Stimulated activated CD8-positive, alpha-beta memory T cell treated with anti-CD3 and anti-CD28 coated beads, Interleukin-15, amount 100 ng/mL, for 1 hour (primary cell): ENCODE data around the gene SCYGR8.
"Not testable (repeated sequence)": the region's sequence is repeated elsewhere in the genome, so short reads cannot be mapped to it uniquely, and the experiment has no call there.

Experiments
- DNase-seq: peaks from one replicate; pipeline ENCODE4 v3.0.0-alpha.2; 2020; ENCODE audit warnings: low read depth

Gene SCYGR8, protein sequence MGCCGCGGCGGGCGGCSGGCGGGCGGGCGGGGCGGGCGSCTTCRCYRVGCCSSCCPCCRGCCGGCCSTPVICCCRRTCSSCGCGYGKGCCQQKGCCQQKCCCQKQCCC

DNA sequence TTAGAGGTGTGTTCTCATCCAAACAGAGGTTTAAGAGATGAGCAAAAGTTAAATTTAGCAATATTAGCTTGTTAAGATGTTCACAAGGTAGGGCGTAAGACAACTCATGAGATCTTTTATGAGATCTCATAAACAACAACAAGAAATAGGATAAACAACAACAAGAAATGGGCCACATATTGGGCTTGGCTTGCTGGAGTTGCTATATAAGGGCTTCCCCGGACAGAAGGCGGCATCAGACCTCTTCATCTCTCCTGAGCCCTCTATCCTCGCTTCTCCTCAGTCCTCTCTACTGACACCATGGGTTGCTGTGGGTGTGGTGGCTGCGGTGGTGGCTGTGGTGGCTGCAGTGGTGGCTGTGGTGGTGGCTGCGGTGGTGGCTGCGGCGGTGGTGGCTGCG, at the start of gene SCYGR8:
Gene SCYGR8, plus strand, starts transcription at position 301 of the 400 bp plus-strand sequence. Its CDS starts 0 bp downstream, at position 301.
- no peak for DNase-seq

DNA sequence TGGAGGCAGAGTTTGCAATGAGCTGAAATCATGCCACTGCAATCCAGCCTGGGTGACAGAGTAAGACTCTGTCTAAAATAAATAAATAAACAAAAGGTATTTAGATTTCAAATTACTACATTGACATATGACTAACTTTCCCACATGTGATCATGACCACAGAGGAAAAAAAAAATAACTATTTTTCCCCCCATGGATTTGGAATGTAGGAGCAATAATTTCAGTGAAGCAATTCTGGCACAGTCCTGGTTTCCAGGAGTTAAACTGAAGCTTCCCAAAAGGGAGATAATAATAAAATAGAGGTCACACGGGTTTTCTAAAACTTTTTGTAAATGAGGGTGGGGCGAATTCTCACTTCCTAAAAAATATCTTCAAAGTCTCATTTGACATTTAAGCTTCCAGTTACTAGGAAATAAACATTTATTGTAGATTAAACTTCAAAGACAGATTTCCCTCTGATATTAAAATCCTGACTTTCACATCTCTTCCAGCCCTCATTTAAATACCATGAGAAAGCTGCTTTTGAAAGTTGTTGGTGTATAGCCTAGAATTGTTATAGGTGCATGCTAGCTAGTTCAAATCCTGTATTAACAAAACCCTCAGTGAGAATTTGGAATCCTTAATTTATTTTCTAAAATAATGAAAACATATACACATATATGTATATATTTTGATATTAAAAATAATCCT, 48.6 kb upstream of the SCYGR8 start:
- DNase-seq, result no peak

DNA sequence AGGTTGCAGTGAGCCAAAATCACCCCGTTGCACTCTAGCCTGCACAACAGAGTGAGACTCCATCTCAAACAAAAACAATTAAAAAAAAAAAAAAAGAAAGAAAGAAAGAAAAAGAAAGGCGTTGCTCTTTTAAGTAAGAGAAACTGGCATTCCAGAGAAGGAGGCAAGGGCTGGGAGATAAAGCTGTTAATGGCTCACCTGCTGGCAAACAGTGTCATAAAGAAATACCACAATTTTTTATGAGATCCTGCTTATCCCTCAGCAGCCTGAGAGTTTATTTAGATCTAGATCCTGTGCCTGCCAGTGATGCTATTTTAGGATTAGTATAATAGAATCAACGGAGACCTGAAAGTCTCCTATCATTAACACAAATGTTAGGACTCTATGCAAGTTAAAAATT, 44.1 kb upstream of the SCYGR8 start:
- no peak for DNase-seq

DNA sequence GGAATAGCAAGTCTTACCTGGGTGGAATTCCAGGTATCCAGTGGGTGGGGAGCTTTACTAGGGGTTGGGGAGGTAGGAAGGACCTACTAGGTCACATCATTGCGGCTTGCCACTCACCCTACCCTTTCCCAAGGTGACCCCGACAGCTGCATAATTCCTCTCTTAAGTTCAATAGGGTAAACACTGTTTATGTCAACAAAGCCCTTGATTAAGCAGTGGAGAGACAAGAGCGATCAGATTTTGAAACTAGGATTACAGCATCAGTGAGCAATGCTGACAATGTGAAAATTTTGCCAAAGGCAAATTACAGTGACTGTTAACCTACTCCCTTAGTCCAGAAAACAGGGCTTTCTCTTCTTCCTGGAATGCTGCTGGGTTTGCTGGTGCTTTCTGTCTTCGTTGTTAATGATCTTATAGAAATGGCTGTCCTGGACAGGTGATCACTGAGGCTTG, 42.4 kb upstream of the SCYGR8 start:
- DNase-seq, result no peak

DNA sequence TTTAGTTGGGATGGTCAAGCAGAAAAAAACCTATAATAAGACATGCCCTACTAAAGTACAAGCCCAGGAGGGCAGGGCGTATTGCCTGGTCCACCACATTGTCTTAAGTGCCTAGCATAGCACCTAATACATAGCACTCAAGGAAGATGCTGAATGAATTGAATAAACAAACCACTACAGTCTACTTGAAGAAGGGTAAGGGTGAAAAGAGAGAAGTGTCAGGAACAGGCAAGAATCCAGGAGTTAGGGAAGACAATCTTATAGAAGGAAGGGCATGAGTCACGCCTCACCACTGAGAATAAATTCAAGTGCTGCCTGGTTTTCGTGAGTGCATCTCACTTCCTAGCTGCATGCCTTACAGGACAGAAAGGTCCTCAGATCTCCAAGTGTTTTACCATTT, 41.7 kb upstream of the SCYGR8 start:
- DNase-seq, result no peak

DNA sequence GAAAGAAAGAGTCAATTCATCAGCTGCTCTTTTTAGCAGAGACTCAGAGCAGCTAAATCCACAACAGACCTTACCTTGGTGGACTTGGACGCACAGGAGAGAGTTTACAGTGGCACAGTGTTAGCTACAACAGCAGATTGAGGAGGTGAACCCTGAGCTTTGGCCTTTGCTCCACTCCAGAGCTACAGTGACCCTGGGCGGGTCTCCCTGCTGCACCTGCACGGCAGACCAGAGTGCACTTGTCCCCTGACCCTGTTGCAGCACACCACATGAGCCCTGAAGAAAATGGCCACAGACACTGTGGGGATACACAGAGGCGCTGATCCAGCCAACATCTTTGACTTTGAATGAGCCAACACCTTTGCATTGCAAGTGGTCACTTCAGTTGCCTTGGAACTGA, 38.8 kb upstream of the SCYGR8 start:
- DNase-seq, result no peak

DNA sequence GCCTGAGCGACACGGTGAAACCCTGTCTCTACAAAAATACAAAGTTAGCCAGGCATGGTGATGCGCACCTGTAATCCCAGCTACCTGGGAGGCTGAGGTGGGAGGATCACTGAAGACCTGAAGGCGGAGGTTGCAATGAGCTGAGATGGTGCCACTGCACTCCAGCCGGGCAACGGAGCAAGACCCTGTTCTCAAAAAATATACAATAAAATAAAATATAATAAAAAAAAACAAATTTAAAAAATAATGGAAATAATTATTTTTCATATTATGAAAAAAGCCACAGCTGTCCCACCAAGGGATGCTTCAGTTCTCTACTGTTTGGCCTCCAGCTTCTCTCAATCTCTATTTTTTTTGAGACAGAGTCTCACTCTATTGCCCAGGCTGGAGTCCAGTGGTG, 38.3 kb upstream of the SCYGR8 start:
- DNase-seq, result no peak

DNA sequence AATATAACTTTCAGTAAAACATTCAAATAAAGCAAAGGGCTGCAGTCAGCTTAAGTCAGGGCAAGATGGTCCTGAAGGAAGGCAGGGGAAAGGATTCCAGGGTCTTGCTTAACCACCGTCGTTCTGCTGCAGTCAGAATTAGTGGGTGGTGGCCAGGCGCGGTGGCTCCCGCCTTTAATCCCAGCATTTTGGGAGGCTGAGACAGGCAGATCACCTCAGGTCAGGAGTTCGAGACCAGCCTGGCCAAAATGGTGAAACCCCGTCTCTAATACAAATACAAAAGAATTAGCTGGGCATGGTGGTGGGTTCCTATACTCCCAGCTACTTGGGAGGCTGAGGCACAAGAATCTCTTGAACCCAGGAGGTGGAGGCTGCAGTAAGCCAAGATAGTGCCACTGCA, 34.7 kb upstream of the SCYGR8 start:
- no peak for DNase-seq

DNA sequence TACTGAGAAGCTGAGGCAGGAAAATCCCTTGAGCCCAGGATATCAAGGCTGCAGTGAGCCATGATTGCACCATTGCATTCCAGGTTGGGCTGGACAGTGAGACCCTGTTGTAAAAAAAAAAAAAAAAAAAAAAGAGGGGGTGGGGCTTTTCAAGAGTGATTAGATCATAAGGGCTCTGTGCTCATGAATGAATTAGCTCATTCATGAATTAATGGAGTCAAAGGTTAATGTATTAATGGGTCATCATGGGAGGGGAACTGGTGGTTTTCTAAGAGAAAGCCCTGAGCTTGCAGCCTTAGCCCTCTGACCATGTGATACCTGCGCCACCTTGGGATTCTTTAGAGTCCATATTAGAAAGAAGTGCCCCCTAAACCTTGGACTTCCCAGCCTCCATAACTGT, 32.4 kb upstream of the SCYGR8 start:
- no peak for DNase-seq

DNA sequence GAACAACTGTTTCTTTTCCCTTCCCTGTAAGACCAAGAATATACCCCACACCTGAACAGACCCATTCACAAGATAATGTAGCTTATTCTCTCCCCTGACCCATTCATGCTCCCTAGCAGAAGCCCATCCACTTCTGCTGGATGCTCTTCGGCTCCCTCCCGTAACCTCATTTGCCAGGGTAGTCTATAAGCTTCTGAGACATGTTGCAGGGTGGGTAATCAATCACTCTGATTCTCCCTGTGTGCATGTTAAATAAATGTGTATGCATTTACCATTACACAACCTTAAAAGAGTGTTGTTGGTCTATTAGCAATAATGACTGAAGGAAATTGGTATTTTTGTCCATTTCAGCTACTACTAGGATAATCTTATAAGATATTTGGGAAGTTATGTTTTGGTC, 29.2 kb upstream of the SCYGR8 start:
- no peak for DNase-seq

DNA sequence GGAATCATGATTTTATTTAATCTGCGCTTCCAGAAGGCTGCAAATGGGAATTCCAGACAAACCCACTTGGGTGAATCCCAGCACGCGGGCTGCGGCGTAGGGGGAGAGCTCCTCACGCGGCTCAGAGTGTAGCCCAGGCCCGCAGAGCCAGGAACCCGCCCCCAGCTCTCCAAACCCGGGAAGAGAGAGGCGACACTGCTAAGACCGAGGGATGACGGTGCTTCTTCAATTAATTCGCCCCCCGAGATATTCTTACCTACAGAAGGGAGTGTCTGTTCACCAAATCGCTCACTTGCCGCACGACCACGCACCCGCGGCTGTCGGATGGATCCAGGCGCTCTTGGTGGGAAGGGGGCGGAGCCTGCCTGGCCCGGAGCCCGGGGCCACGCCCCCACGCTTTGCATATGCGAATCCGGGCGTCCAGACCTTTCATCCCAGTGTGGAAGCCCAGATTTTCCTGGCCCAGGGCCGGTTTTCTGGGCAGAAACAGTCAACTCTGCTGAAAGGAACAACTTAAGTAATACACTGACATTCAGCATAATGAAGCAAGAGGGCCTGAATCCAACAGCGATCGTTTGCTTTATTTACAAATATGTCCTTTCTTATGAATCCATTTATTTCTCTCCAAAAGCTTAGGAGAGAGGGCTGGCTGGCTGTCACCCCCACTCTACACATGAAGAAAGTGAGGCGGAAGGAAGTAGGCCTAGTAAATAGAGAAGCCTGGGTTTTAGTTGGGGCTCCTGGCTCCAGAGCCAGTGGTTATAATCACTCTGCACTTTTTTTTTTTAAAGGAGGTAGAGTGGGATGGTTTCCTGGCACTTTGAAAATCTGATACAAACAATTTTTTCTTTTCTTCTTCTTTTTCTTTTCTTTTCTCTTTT, 27.8 kb upstream of the SCYGR8 start, which contains the start of gene SLC19A3:
Gene SLC19A3, minus strand, starts transcription at position 342 of the 881 bp plus-strand sequence. CDS start 15,710 bp downstream, outside the sequence.
- DNase-seq, result no peak

DNA sequence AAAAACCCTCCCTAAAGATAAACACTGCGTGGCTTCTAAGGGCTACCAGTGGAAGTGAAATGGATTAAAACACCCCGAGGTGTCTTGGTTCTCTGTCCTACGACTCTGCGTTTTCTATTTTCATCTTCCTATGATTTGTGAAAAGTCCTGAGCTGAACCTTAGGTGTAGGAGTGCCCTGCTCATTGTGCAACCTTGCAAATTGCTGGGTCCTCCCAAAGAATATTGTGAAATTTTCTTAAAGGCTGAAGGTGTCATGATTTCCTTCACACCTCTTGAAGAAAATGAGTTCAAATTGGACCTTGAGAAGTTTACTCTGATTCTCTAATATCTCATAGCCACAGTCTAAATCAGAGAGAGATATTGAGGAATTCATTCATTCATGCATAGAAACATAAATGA, 26.1 kb upstream of the SCYGR8 start:
- DNase-seq, result no peak

DNA sequence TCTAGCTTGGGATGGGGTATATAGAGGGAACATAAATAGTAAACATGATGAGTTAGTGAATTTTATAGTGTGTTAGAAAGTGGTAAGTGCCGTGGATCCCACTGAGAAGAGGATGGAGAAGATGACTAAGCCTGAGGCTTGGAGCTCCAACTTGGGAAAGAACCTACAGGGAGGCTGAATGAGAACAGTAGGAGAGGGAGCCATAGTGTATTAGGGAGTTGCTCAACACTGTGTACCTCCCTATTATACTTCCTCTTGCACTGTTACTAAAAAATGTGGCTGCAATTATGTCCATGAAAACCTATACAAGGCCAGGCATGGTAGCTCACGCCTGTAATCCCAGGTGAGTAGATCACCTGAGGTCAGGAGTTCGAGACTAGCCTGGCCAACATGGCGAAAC, 25.0 kb upstream of the SCYGR8 start:
- no peak for DNase-seq

DNA sequence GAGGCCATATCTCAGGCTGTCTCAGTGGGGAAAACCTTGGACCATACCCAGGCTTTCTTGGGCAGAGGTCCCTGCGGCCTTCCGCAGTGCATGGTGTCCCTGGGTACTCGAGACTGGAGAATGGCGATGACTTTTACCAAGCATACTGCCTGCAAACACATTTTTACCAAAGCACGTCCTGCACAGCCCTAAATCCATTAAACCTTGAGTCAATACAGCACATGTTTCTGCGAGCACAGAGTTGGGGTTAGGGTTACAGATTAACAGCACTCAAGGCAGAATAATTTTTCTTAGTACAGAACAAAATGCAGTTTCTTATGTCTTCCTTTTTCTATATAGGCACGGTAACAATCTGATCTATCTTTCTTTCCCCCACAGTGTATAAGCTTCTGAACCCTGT, 22.9 kb upstream of the SCYGR8 start:
- DNase-seq, result not testable (repeated sequence)

DNA sequence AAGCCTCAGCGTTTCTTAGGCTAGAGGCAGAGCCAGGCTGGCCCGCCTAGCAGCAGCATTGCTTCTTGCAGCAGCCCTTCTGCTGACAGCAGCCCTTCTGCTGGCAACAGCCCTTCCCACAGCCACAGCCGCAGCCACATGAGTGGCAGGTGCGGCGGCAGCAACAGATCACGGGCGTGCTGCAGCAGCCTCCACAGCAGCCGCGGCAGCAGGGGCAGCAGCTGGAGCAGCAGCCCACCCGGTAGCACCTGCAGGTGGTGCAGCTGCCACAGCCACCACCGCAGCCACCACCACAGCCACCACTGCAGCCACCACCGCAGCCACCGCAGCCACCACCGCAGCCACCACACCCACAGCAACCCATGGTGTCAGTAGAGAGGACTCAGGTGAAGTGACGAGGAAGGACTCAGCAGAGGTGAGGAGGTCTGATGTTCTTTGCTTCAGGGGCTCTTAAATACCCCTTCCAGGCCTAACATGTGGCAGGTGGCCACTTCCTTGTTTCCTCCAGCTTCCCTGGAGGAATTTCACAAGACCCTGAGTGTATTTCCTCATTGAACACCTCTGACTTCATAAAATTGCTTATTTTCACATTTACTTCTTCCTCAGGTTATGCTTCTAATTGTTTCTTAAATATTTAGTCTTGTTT, 21.2 kb upstream of the SCYGR8 start, which contains the start of gene SCYGR6:
Gene SCYGR6, minus strand, starts transcription at position 364 of the 646 bp plus-strand sequence. Its CDS starts 0 bp downstream, at position 364.
- DNase-seq, result no peak

DNA sequence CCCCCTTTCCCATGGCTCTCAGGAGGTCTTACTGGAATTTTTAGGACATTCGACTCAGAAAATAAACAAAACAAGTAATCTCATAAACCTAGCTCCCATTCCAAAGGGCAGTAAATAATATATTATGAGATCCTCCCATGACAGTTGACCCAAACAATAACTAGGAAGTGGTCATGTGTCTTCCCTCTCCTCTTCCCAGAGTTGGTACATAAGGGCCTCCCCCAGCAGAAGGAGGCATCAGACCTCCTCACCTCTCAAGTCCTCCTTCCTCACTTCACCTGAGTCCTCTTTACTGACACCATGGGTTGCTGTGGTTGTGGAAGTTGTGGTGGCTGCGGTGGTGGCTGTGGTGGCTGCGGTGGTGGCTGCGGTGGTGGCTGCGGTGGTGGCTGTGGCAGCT, 17.7 kb upstream of the SCYGR8 start, which contains the start of gene SCYGR7:
Gene SCYGR7, plus strand, starts transcription at position 301 of the 400 bp plus-strand sequence. Its CDS starts 0 bp downstream, at position 301.
- no peak for DNase-seq

DNA sequence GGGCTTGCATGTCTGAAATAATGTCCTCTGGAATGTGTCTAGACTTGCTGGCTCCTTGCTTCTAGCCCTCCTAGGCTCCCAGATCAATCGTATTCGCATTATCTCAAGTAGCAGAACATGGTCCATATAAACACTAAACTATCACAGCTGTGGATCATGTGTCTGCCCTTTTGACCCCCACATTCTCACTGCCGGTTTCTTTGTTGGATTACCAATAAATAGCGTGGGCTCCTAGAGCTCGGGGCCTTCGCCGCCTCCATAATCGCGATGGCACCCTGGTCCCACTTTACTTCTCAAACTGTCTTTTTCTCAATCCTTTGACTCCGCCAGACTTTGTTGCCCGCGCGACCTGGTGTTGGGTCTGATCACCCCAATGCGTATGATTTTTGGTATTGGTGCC, 6.3 kb upstream of the SCYGR8 start:
- DNase-seq, result no peak

DNA sequence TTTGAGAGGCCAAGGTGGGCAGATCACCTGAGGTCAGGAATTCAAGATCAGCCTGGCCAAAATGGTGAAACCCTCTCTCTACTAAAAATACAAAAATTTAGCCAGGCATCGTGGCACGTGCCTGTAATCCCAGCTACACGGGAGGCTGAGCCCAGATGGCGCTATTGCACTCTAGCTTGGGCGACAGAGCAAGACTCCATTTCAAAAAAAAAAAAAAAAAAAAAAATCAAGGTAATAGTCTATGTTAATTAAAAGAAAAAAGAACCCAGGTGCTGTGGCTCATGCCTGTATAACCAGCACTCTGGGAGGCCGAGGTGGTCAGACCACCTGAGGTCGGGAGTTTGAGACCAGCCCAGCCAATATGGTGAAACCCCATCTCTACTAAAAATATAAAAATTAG, 5.0 kb upstream of the SCYGR8 start:
- DNase-seq, result not testable (repeated sequence)

DNA sequence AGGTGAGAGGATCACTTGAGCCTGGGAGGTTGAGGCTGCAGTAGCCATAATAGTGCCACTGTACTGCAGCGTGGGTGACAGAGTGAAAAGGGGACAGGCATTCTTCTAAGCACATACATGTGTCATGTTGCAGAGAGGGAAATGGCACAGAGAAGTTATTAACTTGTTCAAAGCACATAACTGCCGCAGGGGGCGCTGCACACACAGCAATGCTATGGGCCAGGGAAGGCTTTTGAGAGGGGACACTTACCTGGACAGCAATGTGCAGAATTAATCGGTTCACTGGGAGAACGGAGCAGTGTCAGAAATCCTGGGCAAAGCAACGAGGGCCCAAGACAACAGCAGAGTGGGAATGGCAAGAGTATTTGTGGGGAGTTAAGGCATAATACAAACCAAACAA, 2.4 kb downstream of the SCYGR8 start:
- no peak for DNase-seq

DNA sequence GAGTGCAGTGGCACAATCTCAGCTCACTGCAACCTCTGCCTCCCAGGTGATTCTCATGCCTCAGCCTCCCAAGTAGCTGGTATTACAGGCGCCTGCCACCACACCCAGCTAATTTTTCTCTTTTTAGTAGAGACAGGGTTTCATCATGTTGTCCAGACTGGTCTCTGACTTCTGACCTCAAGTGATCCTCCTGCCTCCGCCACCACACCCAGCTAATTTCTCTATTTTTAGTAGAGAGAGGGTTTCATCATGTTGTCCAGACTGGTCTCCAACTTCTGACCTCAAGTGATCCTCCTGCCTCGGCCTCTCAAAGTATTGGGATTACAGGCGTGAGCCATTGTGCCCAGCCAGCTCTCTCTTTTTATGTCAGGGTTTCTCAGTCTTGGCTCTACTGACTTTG, 10.6 kb downstream of the SCYGR8 start:
- DNase-seq, result not testable (repeated sequence)

DNA sequence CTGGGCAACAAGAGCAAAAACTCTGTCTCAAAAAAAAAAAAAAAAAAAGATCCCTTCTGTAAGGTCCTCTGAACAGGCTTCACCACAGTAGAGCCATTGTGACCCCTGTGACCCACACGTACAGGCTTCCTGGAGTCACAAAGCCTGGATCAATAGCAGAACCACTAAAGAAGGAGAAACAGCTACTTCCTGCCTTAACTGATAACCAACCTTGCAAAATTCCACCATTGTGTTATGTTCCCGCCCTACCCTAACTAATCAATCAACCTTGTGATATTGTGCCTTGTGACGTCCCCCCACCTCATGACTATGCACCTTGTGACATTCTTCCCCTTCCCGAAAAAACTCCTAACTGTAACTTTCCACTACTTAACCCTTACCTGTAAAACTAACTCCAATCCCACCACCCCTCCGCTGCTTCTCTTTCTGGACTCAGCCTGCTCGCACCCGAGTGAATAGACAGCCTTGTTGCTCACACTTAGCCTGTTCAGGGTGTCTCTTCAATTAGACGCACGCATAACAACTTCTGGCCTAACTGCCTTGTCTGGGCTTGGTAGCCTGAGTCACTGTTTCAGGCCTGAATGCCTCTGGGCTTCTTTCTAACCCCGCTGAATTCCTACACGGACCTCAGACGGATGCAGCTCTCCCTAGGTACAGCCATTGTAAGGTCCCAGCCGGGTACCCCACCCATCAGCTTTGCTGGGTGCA, 13.9 kb downstream of the SCYGR8 start:
- no peak for DNase-seq
